Kidney (tissue), 14 donors: ENCODE data around the gene TMEM88. TPM values are rescaled to one million over a fixed set of nuclear protein-coding genes. Genes with fewer than 3 reads are reported as not detected.
A peak's percentile ranks its signal among the peaks of the same experiment; 100 is the strongest.

Experiments
- DNase-seq, 5 donors: peaks; one replicate each; pipeline ENCODE4 v3.0.0-alpha.2; 2013 to 2020
- FAIRE-seq: peaks from 2 replicates; lab custom pipeline; 2012; peaks lifted over from hg19 to GRCh38; lab: Jason Lieb, UNC
- H3K27ac ChIP-seq, 2 donors: one replicate each; pipeline ENCODE4 v1.7.0; 2013; ENCODE audit warnings: low read depth in 2 of 2, low read length in 2 of 2, inconsistent platforms in 1 of 2
- H3K27me3 ChIP-seq: one replicate; pipeline ENCODE4 v1.7.1; 2013; ENCODE audit warnings: low read length, inconsistent platforms; ENCODE audit not compliant: control insufficient read depth, insufficient read depth
- H3K36me3 ChIP-seq, 3 donors: one replicate each; pipeline versions ENCODE4 v1.7.0 to v1.7.1; 2013; ENCODE audit warnings: low read length in 3 of 3, control low read depth in 1 of 3, inconsistent platforms in 1 of 3; ENCODE audit not compliant: insufficient read depth in 3 of 3, control insufficient read depth in 2 of 3
- H3K4me1 ChIP-seq, 3 donors: one replicate each; pipeline versions ENCODE4 v1.7.0 to v1.7.1; 2013; ENCODE audit warnings: low read length in 3 of 3, inconsistent platforms in 1 of 3, low read depth in 1 of 3; ENCODE audit not compliant: control insufficient read depth in 2 of 3, insufficient read depth in 2 of 3
- H3K4me3 ChIP-seq, 3 donors: one replicate each; pipeline versions ENCODE4 v1.7.0 to v1.8.1; 2013; ENCODE audit warnings: low read length in 3 of 3, control low read depth in 1 of 3, inconsistent platforms in 1 of 3
- H3K9ac ChIP-seq, 3 donors: one replicate each; pipeline versions ENCODE4 v1.7.0 to v1.7.1; 2013; ENCODE audit warnings: low read length in 3 of 3, control low read depth in 1 of 3, inconsistent platforms in 1 of 3
- H3K9me3 ChIP-seq, 3 donors: one replicate each; pipeline versions ENCODE4 v1.7.0 to v1.7.1; 2013; ENCODE audit warnings: low read length in 3 of 3, control low read depth in 1 of 3, inconsistent platforms in 1 of 3; ENCODE audit not compliant: control insufficient read depth in 2 of 3, insufficient read depth in 1 of 3
- CTCF ChIP-seq: IDR thresholded peaks from 3 replicates; pipeline ENCODE4 v1.5.1; 2012; ENCODE audit warnings: mild to moderate bottlenecking, moderate library complexity, borderline replicate concordance; ENCODE audit not compliant: insufficient read depth; ENCODE audit errors: extremely low read depth
- intact Hi-C: fragments of 100-400 bp; cut with DNase I; formaldehyde crosslinking; loops from one replicate; pipeline ENCODE4 v1.11.1; 2022
- polyA plus RNA-seq: library from polyadenylated mRNA; stranded (reverse); fragments of 350-450 nt; fragmentation: Illumina TruSeq; extraction: RNeasy Lipid Tissue Mini Kit (QIAGEN cat#74804); gene quantifications from one replicate; pipeline ENCODE4 v1.2.3, GENCODE V29; 2014; ENCODE audit warnings: low read depth, low replicate concordance; ENCODE audit not compliant: insufficient read depth
- total RNA-seq: library from RNA; stranded (reverse); fragmentation: NEBNext Ultra II Directional; extraction: Animal tissue kit (Norgen Biotek cat#: 25700); gene quantifications from one replicate; pipeline ENCODE4 v1.2.1, GENCODE V29; 2021
- donor health status: control.
- donor health status: control.
- donor health status: control.
- donor health status: control.
- donor health status: control.
- donor health status: DM: yes; HTN: yes; CAD: no.
- donor health status: Normal renal cell carcinoma (clear cell type).

TMEM88 gene
- total and polyA plus RNA-seq, 2 donors from 2014 or later = 17.6 to 59.8 TPM

GRCh38 chr17:7887038-7887481, 32.2 kb downstream of the TMEM88 start:
- intact Hi-C loops = no loop called here
- H3K27me3 ChIP-seq = no peaks in the 10 kb centered on the region
- no peak for TF ChIP-seq CTCF
- peaks cover 17 to 31% (median 21%) of the 10 kb centered on the region in 3 donors for H3K4me1 ChIP-seq
- DNase-seq = no peak
- H3K27ac ChIP-seq = peak overlapping the region; percentile 95 to 97
- no peaks in the 10 kb centered on the region for H3K9me3 ChIP-seq
- peak overlapping the region; percentile 20 to 81 (median 52) for H3K9ac ChIP-seq
- peaks cover 6 to 11% (median 9%) of the 10 kb centered on the region in 3 donors for H3K36me3 ChIP-seq
- no peak for FAIRE-seq
- peak overlapping the region; percentile 2 to 84 (median 83) for H3K4me3 ChIP-seq

- H3K36me3 ChIP-seq = peaks cover 8 to 11% (median 10%) of the 10 kb centered on the region in 3 donors
- peak; percentile 91 for FAIRE-seq
- DNase-seq = peak; percentile 96 to 99 (median 98)
- no peak for TF ChIP-seq CTCF
- H3K9ac ChIP-seq = peak overlapping the region; percentile 26 to 86 (median 82)
- intact Hi-C loops = no loop called here
- no peaks in the 10 kb centered on the region for H3K9me3 ChIP-seq
- H3K27ac ChIP-seq = peak overlapping the region; percentile 94 to 97
- H3K4me1 ChIP-seq = peaks cover 16 to 28% (median 21%) of the 10 kb centered on the region in 3 donors
- no peaks in the 10 kb centered on the region for H3K27me3 ChIP-seq
- H3K4me3 ChIP-seq = peak overlapping the region; percentile 60 to 84 (median 83)
Observed at GRCh38 chr17:7887482-7888183, 32.8 kb downstream of the TMEM88 start.

- intact Hi-C loops = no loop called here
- H3K9me3 ChIP-seq = no peaks in the 10 kb centered on the region
- peaks cover 12 to 26% (median 21%) of the 10 kb centered on the region in 3 donors for H3K4me1 ChIP-seq
- peak within 1 kb of the TSS; percentile 94 to 95 for H3K27ac ChIP-seq
- H3K36me3 ChIP-seq = peaks cover 8 to 13% (median 11%) of the 10 kb centered on the region in 3 donors
- H3K27me3 ChIP-seq = no peaks in the 10 kb centered on the region
- peak within 1 kb of the TSS; percentile 56 to 83 (median 60) for H3K4me3 ChIP-seq
- no peak for FAIRE-seq
- H3K9ac ChIP-seq = peak within 1 kb of the TSS; percentile 26 to 86 (median 82)
- no peak for TF ChIP-seq CTCF
- DNase-seq = peak in 1 of 5 donors; percentile 5
Observed at GRCh38 chr17:7888184-7888920, 33.5 kb downstream of the TMEM88 start, which contains the start of gene CHD3. CHD3 (plus strand) TSS chr17:7888789; CDS start chr17:7889001, 212 bp downstream.
